ENCODE data around the gene RDM1.

Gene RDM1

GRCh38 chr17:35932586-35932985, 2.0 kb upstream of the RDM1 start:
- no peak for DNase-seq (ENCODE audit: low spot score)

GRCh38 chr17:35931794-35932425, 1.3 kb upstream of the RDM1 start:
- DNase-seq (ENCODE audit: low spot score) = no peak

- no peak for DNase-seq (ENCODE audit: low spot score)
Measured at GRCh38 chr17:35927714-35928113, 2.9 kb downstream of the RDM1 start.

- DNase-seq (ENCODE audit: low spot score) = no peak
Measured at GRCh38 chr17:35923609-35924114, 6.9 kb downstream of the RDM1 start.

- no peak for DNase-seq (ENCODE audit: low spot score)
Measured at GRCh38 chr17:35920229-35920628, 10.3 kb downstream of the RDM1 start.

GRCh38 chr17:35918665-35919064, 11.9 kb downstream of the RDM1 start:
- peak; percentile 68 for DNase-seq (ENCODE audit: low spot score)

- DNase-seq (ENCODE audit: low spot score) = no peak
Measured at GRCh38 chr17:35917519-35918213, 12.9 kb downstream of the RDM1 start.

GRCh38 chr17:35915153-35915964, 15.2 kb downstream of the RDM1 start:
- DNase-seq (ENCODE audit: low spot score) = no peak

- DNase-seq (ENCODE audit: low spot score) = no peak
Measured at GRCh38 chr17:35914354-35914753, 16.2 kb downstream of the RDM1 start.

- no peak for DNase-seq (ENCODE audit: low spot score)
Measured at GRCh38 chr17:35913609-35914008, 17.0 kb downstream of the RDM1 start.

GRCh38 chr17:35912942-35913341, 17.6 kb downstream of the RDM1 start:
- DNase-seq (ENCODE audit: low spot score) = no peak

- DNase-seq (ENCODE audit: low spot score) = no peak
Measured at GRCh38 chr17:35912339-35912912, 18.1 kb downstream of the RDM1 start.

GRCh38 chr17:35909408-35909807, 21.2 kb downstream of the RDM1 start:
- DNase-seq (ENCODE audit: low spot score) = no peak

GRCh38 chr17:35907691-35908090, 22.9 kb downstream of the RDM1 start:
- DNase-seq (ENCODE audit: low spot score) = no peak

GRCh38 chr17:35906926-35907637, 23.5 kb downstream of the RDM1 start:
- no peak for DNase-seq (ENCODE audit: low spot score)

- DNase-seq (ENCODE audit: low spot score) = no peak
Measured at GRCh38 chr17:35906191-35906925, 24.2 kb downstream of the RDM1 start.

- DNase-seq (ENCODE audit: low spot score) = no peak
Measured at GRCh38 chr17:35903451-35903850, 27.1 kb downstream of the RDM1 start.

GRCh38 chr17:35901631-35902175, 28.9 kb downstream of the RDM1 start:
- DNase-seq (ENCODE audit: low spot score) = no peak

- no peak for DNase-seq (ENCODE audit: low spot score)
Measured at GRCh38 chr17:35900708-35901480, 29.7 kb downstream of the RDM1 start.

GRCh38 chr17:35900280-35900679, 30.3 kb downstream of the RDM1 start:
- no peak for DNase-seq (ENCODE audit: low spot score)
